Stimulated activated CD4-positive, alpha-beta T cell treated with anti-CD3 and anti-CD28 coated beads, Interleukin-12 subunit alpha, Interleukin-12 subunit beta, amount 100 ng/mL, for 4 hours (primary cell): ENCODE results near the gene FAM200C.

Experiments used
- DNase-seq: peaks from one replicate; pipeline ENCODE4 v3.0.0-alpha.2; 2020

FAM200C gene

DNA sequence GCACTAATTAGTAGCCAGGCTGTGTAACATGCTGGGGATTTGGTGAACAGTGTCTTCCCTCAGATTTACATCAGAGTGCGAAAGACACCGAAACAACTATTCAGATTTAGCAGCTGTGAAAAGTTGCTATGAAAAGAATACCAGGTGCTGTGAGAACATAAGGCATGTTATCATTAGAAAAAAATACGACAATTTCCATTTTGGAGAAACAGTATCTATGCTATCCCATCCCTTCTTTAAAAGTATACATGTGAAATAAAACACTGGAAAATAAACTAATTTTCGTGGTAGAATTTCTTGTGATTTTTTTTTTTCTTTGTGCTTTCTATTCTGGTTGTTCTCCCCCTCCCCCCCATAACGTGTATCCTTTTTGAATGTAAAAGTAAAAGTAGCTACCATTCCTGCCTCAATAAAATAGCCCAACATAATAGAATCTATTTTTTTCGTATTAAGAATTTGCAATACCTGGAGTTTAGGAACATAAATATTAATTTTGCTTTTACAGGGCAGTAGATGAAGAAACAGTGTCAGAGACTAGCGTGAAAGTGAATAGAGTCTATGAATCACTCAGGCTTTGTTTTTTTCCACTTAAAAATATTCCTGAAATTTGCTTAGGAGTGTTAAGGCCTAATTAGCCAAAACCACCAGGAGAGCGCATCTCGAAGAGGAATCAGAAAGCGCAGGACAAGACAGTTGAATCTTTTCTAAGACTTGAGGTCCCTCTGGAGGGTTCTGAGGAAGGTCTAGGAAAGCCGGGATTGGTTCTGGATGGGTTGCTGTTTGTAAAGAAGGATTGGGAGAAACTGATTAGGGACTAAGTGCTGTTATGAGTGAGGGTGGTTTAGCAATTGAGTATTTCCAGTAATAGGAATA is 19.8 kb upstream of the FAM200C start:
- no peak for DNase-seq

DNA sequence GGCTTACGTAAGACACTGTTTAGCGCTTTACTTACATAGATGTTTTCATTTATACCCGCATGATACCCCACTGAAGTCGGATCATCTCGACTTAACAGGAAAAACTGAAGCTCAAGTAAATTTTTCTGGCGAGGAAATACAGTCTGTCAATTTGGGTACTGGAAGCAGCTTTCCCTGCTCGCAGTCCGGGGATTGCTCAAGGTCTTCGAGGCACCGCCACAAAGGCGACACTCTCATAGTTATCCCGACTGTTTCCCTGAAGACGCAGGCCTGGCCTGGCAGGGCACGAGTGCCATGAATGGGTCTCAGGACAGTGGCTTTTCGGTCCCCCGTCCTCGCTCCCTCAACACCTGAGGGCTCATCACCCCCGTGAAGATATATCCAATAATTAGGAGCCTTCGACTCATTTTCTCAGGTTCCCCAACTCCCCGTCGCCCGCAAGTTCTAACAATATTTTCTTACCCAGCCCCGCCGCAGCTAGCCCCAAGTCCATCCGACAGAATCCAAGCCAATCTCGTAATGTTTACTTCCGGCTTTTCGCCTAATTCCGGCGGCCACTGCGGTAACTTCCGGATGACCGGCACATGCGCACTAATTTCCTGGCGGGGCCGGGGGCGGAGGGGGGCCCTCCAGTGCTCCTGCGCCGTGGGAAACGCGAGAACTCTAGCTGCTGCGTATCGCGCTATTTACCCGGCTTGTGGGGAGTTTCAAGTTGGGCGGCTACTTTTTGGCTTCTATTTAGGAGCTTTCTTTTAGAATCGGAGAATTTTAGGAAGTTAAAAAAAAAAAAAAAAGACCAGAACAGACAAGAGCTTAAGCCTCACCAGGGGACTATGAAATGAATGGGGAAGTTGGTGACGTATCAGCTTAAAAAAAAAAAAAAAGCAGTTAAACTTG is 19.0 kb upstream of the FAM200C start, which contains the start of gene SLU7:
TSS of gene SLU7 (minus strand) at position 521 of the 897 bp plus-strand sequence. CDS start 3,787 bp downstream, outside the sequence.
- peak; percentile 90 for DNase-seq

GRCh38 chr5:160398806-160399205 is 1.0 kb downstream of the FAM200C start:
- no peak for DNase-seq

DNA sequence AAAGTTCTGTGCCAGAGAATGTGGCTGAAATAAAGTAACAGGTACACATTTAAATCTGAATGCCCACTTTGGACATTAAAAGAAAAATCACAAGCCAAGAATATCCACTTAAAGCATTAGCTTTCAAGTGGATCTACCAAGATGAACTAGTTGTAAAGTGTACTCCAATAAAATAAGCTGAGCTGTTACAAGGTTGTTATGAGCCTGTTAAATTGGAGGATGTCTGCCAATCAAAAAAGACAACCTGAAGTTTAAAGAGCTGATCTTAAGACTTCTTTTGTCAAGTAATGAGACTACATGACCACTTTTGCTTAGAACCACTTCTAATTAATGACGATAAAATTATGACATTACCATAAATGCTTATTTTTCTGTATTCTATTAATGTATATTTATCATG is 2.4 kb downstream of the FAM200C start:
- DNase-seq, result no peak

- DNase-seq, result no peak
Observed at GRCh38 chr5:160395111-160395510, 4.7 kb downstream of the FAM200C start.

DNA sequence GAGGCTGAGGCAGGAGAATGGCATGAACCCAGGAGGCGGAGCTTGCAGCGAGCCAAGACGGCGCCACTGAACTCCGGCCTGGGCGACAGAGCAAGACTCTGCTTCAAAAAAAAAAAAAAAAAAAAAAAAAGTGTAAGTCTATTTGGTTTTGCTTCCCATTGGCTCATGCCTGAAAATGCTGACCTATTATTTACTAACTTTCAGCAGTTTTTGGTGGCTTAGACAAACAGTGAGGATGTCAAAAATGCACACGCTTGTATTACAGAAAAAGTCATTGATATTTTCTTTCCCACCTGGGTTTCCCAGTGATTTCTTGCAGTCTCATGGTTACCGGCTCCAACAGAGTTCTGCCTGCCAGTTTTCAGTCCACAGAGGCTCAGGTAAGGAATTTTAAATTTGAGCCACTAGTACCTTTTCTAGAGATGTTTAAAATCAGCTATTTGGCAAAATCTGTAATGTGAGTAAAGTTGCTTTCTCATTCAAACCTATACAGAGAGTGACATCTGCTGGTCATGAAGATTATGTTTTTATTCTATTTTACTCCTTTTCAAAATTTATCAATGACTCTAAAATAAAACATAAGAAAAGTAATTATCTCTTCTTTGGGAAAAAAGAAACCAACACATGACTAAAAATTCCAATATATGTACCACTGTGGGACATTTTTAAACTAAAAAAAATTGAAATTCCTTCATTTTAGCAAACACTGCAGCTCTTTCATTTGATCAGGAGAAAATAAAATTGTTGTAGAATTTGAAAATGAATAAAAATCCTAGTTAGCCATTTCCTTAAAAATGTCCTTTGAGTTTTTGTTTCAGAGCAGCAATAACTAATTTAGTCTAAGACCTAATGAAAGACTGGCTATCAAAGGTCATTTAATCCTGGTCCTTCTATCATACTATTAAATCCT is 8.8 kb downstream of the FAM200C start:
- DNase-seq, result no peak

GRCh38 chr5:160387445-160387844 is 12.4 kb downstream of the FAM200C start:
- DNase-seq, result no peak

DNA sequence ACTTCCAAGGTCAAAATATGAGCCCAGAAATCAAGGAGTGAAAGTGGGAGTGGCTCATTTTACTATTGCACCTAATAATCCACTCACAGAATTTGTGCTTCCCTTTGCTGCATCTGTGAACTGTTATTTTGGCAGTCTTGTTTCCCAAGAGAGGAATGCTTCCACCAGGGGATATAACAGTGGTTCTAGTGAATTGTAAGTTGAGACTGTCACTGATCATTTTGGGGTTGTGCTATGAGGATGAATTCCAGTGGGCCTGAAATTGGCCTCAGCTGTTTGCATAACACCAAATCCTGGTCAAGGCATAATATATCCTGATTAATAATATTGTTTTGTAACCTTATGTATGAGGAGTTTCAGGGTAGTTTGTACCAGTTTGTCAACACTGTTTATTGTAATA is 14.4 kb downstream of the FAM200C start:
- DNase-seq, result no peak

DNA sequence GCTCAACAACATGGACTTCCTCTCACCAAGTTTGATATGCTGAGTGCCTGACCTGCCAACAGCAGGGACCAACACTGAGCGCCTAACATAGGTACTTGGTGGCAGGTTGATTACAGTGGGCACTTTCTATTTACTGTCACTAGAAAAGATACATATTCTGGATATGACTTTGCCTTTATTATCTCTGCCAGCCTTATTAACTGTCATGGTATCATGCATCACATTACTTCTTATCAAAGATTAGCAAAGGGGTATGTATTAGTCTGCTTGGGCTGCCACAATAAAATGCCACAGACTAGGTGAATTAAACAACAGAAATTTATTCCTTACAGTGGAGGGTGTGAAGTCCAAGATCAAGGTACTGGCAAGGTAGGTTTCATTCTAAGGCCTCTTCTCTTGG is 15.2 kb downstream of the FAM200C start:
- DNase-seq, result no peak

DNA sequence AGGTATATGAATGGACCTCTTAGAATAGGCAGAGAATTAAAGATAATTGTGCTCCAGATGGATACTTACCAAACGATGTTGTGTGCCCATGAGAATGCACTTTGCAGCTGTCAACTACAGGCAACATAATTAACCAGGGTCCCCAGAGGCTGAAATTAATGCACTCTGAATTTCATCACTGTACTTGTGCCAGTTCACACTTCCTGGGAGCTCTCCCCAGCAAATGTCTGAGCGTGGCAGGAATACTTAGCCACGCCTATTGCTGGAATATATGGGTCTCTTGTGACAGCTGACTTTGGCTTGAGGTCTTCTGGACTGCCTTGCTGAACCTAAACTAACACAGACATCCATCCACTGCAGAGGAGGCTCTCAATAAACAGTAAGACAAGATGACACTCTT is 17.5 kb downstream of the FAM200C start:
- DNase-seq, result no peak

DNA sequence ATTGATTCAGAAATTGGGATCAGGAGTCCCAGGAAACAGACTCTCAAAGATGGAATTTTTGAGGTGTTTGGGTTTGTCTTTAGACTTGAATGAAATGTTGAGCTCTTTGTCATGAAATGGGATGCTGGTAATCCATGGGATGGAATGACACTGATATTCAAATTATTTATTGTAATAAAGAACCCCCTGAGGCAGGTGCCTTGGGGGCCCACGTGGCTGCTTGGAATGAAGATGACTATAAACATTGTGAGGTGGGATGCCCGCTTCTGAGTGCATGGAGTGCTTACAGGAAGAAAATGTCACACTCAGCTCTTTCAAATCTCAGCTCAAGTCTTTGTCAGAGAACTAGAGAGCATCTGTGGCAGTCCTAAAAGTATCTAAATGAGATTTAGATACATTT is 19.8 kb downstream of the FAM200C start:
- DNase-seq, result no peak

DNA sequence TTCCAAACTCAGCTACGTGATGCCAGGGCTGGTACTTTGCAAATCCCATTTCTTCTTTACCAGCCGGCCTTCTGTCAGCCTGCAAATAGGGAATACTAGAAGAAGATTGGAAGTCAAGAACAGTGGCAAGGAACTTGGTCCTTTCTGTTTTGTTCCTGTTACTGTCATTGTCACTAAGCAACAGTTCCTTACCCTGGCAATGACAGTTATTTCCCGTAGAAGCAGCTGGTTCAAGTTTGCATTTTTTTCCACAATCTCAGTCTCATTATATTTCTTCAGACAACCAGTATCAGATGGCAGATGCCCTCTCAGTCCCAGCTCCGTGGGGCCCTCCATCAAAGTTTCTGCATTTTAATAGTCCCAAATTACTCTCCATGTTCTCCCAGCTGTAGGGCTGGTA is 20.3 kb downstream of the FAM200C start:
- no peak for DNase-seq

GRCh38 chr5:160378330-160378729 is 21.5 kb downstream of the FAM200C start:
- no peak for DNase-seq

- no peak for DNase-seq
Observed at GRCh38 chr5:160377651-160378050, 22.2 kb downstream of the FAM200C start.

DNA sequence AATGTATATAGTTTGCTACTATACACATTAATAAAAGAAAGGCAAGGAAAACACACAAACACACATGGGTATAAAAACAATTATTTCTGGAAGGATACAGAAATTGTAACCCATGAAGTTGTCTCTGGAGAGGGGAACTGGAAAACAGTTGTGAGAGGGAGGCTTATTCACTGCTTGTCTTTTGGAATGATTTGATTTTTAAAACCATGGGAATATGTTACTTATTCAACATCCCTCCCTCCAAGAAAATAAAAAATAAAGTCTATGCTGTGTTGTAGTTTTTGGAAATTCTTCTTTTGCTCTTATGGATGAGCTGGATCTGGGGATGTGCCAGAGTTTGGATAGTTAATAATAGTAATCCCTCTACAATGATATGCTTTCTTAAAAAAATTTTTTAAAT is 23.4 kb downstream of the FAM200C start:
- no peak for DNase-seq

DNA sequence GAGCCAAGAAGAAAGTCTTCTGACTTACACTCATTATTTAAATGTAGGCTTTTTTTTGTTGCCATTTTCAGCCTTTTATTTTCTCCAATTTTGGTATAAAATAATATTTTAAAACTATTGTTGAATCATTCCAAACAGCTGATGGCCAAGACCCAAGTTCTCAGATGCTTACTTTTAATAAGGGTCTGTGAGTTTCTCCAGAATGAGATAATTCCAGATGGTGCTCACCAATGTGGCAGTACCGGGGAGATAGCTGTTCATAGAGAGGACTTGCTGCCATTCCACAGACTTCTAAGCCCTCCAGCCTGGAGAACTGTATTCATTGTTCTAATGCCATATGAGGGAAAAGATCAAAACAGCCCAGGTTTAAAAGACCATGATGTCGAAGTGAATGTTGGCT is 24.2 kb downstream of the FAM200C start:
- no peak for DNase-seq

DNA sequence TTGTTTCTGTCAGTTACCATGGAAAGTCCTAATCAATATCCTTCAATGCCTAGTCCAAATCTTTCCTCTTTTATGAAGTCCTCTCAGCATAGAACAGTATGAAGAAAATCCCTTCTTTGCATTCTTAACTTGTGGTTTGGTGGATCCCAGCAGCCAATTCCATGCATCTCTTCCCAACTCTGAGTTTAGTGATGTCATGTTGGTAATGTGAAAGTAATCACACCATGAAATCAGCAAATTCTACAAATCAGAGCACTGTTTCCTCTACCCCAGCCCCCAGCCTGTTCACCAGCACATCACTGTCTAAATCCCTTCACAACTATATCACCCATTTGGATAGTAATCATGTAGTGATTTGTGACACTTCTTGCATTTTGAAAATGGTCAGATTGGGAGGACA is 24.7 kb downstream of the FAM200C start:
- DNase-seq, result no peak

DNA sequence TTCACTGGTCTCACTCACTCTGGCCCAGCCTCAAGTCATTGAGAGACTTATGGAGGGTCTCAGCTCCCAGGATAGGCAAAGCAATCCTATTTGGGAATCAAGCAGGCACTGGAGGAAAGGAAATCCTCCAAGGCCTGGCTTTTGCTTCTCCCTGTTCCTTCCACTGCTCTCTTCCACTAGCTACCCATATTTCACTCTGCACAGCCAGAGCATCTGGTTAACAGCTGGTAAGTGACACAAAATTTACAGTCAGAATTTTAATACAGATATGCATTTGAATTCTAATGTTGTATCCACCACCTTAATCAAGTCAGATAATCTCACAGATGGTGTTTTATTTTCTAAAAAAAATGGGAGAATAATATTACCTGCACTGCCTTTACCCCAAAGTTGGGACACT is 28.6 kb downstream of the FAM200C start:
- DNase-seq, result no peak

DNA sequence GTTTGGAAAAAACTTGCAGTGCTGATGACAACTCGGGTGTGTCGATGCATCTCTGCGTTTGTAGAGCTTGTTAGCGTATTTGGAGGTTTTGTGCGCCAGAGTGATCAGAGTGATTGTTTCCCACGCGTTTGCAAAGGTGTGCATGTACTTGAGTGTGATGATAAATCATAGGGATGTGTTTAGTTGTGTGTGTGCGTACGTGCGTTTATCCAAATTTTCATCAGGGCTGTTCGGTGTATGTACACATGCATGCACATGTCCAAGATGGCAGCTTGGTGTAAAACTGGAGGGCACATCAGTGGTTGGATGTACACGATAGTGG is 29.2 kb downstream of the FAM200C start:
- no peak for DNase-seq

GRCh38 chr5:160369990-160370712 is 29.7 kb downstream of the FAM200C start, which contains the start of gene C1QTNF2:
C1QTNF2 (minus strand) TSS chr5:160370626; CDS start chr5:160355011, 15,615 bp downstream.
- no peak for DNase-seq

- DNase-seq, result no peak
Observed at GRCh38 chr5:160367885-160368284, 32.0 kb downstream of the FAM200C start.

- no peak for DNase-seq
Observed at GRCh38 chr5:160367261-160367660, 32.6 kb downstream of the FAM200C start.
